IMR-90 (cell line): Measurements from ENCODE around the gene ZNF644. TPM values are rescaled to one million over a fixed set of nuclear protein-coding genes. Genes with fewer than 3 reads are reported as not detected.

Source experiments
- ATAC-seq: fragments of 200-7000 bp; cut with Tn5 transposase; 2 replicates; pipeline ENCODE4 v1.9.1; 2020; ENCODE audit warnings: low read depth, mild to moderate bottlenecking, moderate library complexity
- BruUV-seq: library from RNA; stranded (reverse); fragments of 400-500 nt; replicated peaks from 2 replicates; lab custom pipeline; 2021; lab: Mats Ljungman, UMichigan
- CTCF ChIA-PET: fragments of 300-600 bp; formaldehyde crosslinking; extraction: SDS; loops from one replicate; lab custom pipeline; 2021; ENCODE audit warnings: antibody characterized with exemption; lab: Yijun Ruan, JAX
- POLR2A ChIA-PET: fragments of 300-600 bp; sonication (Branson Sonifier 250); formaldehyde crosslinking; loops from one replicate; lab custom pipeline; 2022; ENCODE audit warnings: antibody characterized with exemption; ENCODE audit not compliant: unreplicated experiment; lab: Charles Lee
- DNase-seq: peaks from one replicate; pipeline ENCODE4 v3.0.0; 2013
- H2AFZ ChIP-seq: replicated peaks from 2 replicates; pipeline ENCODE3; 2013; ENCODE audit warnings: low read length, mild to moderate bottlenecking; ENCODE audit not compliant: poor library complexity
- H2AK5ac ChIP-seq: 2 replicates; pipeline ENCODE4 v1.6.1; 2013; ENCODE audit warnings: low read depth, low read length, inconsistent platforms
- H2AK9ac ChIP-seq: replicated peaks from 2 replicates; pipeline ENCODE3; 2013; ENCODE audit warnings: mild to moderate bottlenecking, low read depth, low read length, moderate library complexity; ENCODE audit not compliant: poor library complexity
- H2BK120ac ChIP-seq: 2 replicates; pipeline ENCODE4 v1.6.1; 2013; ENCODE audit warnings: low read depth, low read length, inconsistent platforms
- H2BK15ac ChIP-seq: 3 replicates; pipeline ENCODE4 v1.6.1; 2013; ENCODE audit warnings: low read depth, low read length, inconsistent platforms
- H2BK20ac ChIP-seq: 2 replicates; pipeline ENCODE4 v1.6.1; 2013; ENCODE audit warnings: low read depth, mild to moderate bottlenecking, inconsistent platforms, low read length, moderate library complexity
- H2BK5ac ChIP-seq: 2 replicates; pipeline ENCODE4 v1.6.1; 2013; ENCODE audit warnings: mild to moderate bottlenecking, low read depth, low read length, inconsistent platforms; ENCODE audit not compliant: poor library complexity, severe bottlenecking
- H3K14ac ChIP-seq: replicated peaks from 2 replicates; pipeline ENCODE4 v1.6.1; 2013; ENCODE audit warnings: low read depth, low read length, inconsistent platforms
- H3K18ac ChIP-seq: 2 replicates; pipeline ENCODE4 v1.6.1; 2013; ENCODE audit warnings: low read depth, low read length, control low read depth
- H3K23ac ChIP-seq: 2 replicates; pipeline ENCODE4 v1.6.1; 2013; ENCODE audit warnings: low read depth, low read length, inconsistent platforms
- H3K27ac ChIP-seq: 2 replicates; pipeline ENCODE4 v1.5.1; 2013; ENCODE audit warnings: mild to moderate bottlenecking, control low read depth, low read length; ENCODE audit not compliant: insufficient read depth
- H3K27me3 ChIP-seq: 2 replicates; pipeline ENCODE4 v1.6.1; 2013; ENCODE audit warnings: low read length; ENCODE audit not compliant: control insufficient read depth, insufficient read depth
- H3K36me3 ChIP-seq: 2 replicates; pipeline ENCODE4 v1.6.1; 2013; ENCODE audit warnings: low read length, mixed read lengths; ENCODE audit not compliant: control insufficient read depth, insufficient read depth
- H3K4ac ChIP-seq: 2 replicates; pipeline ENCODE4 v1.6.1; 2013; ENCODE audit warnings: low read depth, low read length, inconsistent platforms
- H3K4me1 ChIP-seq: 2 replicates; pipeline ENCODE4 v1.6.1; 2013; ENCODE audit warnings: low read length, mixed read lengths; ENCODE audit not compliant: control insufficient read depth, insufficient read depth
- H3K4me2 ChIP-seq: 2 replicates; pipeline ENCODE4 v1.6.1; 2013; ENCODE audit warnings: low read depth, mild to moderate bottlenecking, control low read depth, low read length, moderate library complexity
- H3K4me3 ChIP-seq: 2 replicates; pipeline ENCODE4 v1.5.1; 2013; ENCODE audit warnings: low read depth, mild to moderate bottlenecking, control low read depth, low read length, moderate library complexity; ENCODE audit not compliant: insufficient read depth
- H3K56ac ChIP-seq: 2 replicates; pipeline ENCODE4 v1.6.1; 2013; ENCODE audit warnings: low read length, inconsistent platforms; ENCODE audit not compliant: insufficient read depth; ENCODE audit errors: extremely low read depth
- H3K79me1 ChIP-seq, 2 experiments: 2 replicates each; pipeline ENCODE4 v1.6.1; 2013; ENCODE audit warnings: low read length in 2 of 2, inconsistent platforms in 1 of 2, low read depth in 1 of 2
- H3K9ac ChIP-seq: 2 replicates; pipeline ENCODE4 v1.6.1; 2013; ENCODE audit warnings: low read depth, low read length, control low read depth
- H3K9me1 ChIP-seq: 2 replicates; pipeline ENCODE4 v1.6.1; 2013; ENCODE audit warnings: low read length, inconsistent platforms; ENCODE audit not compliant: insufficient read depth
- H3K9me3 ChIP-seq: 2 replicates; pipeline ENCODE4 v1.6.1; 2013; ENCODE audit warnings: low read length; ENCODE audit not compliant: control insufficient read depth, insufficient read depth
- H4K20me1 ChIP-seq: 2 replicates; pipeline ENCODE4 v1.6.1; 2013; ENCODE audit warnings: low read length, inconsistent platforms; ENCODE audit not compliant: insufficient read depth
- H4K5ac ChIP-seq: 2 replicates; pipeline ENCODE4 v1.6.1; 2013; ENCODE audit warnings: mild to moderate bottlenecking, low read depth, low read length, control low read depth
- H4K8ac ChIP-seq, 2 experiments: 2 replicates each; pipeline ENCODE4 v1.6.1; 2013; ENCODE audit warnings: low read depth in 2 of 2, low read length in 2 of 2, control low read depth in 1 of 2, inconsistent platforms in 1 of 2
- H4K91ac ChIP-seq: 2 replicates; pipeline ENCODE4 v1.6.1; 2013; ENCODE audit warnings: low read depth, low read length, inconsistent platforms; ENCODE audit not compliant: insufficient read depth
- CHD1 ChIP-seq: IDR thresholded peaks from 2 replicates; pipeline ENCODE4 v1.6.1; 2012; ENCODE audit warnings: low read depth, low read length, improper control_type of control experiment
- MAFK ChIP-seq: IDR thresholded peaks from 2 replicates; pipeline ENCODE4 v1.6.1; 2012; ENCODE audit warnings: low read depth, low read length, improper control_type of control experiment
- NFE2L2 ChIP-seq: fragments of 150-350 bp; IDR thresholded peaks from 2 replicates; pipeline ENCODE4 v1.6.1; 2016; ENCODE audit warnings: low read depth, mild to moderate bottlenecking, low read length
- RAD21 ChIP-seq: IDR thresholded peaks from 2 replicates; pipeline ENCODE4 v1.6.1; 2012; ENCODE audit warnings: low read length, improper control_type of control experiment
- USF2 ChIP-seq: fragments of 150-350 bp; IDR thresholded peaks from 2 replicates; pipeline ENCODE4 v1.6.1; 2017; ENCODE audit warnings: mild to moderate bottlenecking, antibody characterized with exemption, low read length, low read depth
- WGBS, 2 experiments: methylation state at CpG; one replicate each; pipeline versions ENCODE4 v1.1.5 to v1.1.7; 2013; ENCODE audit warnings: missing lambda C conversion rate in 2 of 2; ENCODE audit not compliant: insufficient read length in 1 of 2; ENCODE audit errors: extremely low coverage in 2 of 2; 5-methylcytosine and 5-hydroxymethylcytosine counted together
- dilution Hi-C: fragments of 300-500 bp; cut with HindIII; formaldehyde crosslinking; loops from one replicate; pipeline ENCODE4 v1.14.3; 2018; ENCODE audit warnings: low sequenced_read_pairs; ENCODE audit not compliant: unreplicated experiment
- in situ Hi-C: fragments of 300-500 bp; cut with MboI; formaldehyde crosslinking; loops from 3 replicates; pipeline ENCODE4 v1.14.3; 2019; ENCODE audit warnings: low sequenced_read_pairs, inconsistent platforms, mixed read lengths
- intact Hi-C: fragments of 100-400 bp; cut with micrococcal nuclease; formaldehyde crosslinking; loops from 2 replicates; pipeline ENCODE4 v1.10.0; 2022
- polyA plus RNA-seq, 3 experiments: library from polyadenylated mRNA; depleted of rRNA; stranded (reverse); fragments of >200 nt; gene quantifications; 2 replicates each; pipeline ENCODE4 v1.2.3, GENCODE V29; 2012; ENCODE audit warnings: low replicate concordance in 1 of 3
- total RNA-seq: library from RNA; depleted of rRNA; stranded (reverse); fragments of >200 nt; gene quantifications from 2 replicates; pipeline ENCODE4 v1.2.3, GENCODE V29; 2012

The ZNF644 gene
- total and polyA plus RNA-seq, 2 of the 4 experiments (the other 2 are of a cell fraction), result 9.0 to 45.3 TPM

- Histone ChIP-seq H3K4me1 (peaks cover 1% of the 10 kb centered on the region; the same call in 1 of the 2 replicates), H2BK5ac (no peak overlapping the region), H3K27me3 (no peaks in the 10 kb centered on the region), H2BK20ac (no peak overlapping the region), H3K4me3 (no peak overlapping the region), H3K27ac (no peak overlapping the region), H2AFZ (no peak overlapping the region), H3K9me1 (peaks cover 7% of the 10 kb centered on the region; the same call in 1 of the 2 replicates), H3K23ac (no peak overlapping the region), H3K9me3 (peaks cover 9% of the 10 kb centered on the region), H4K91ac (no peak overlapping the region), H3K14ac (no peak overlapping the region), H3K4ac (no peak overlapping the region), H3K4me2 (no peak overlapping the region), H3K56ac (no peak overlapping the region), H2BK15ac (no peak overlapping the region), H3K9ac (no peak overlapping the region), H2BK120ac (no peak overlapping the region), H4K5ac (no peak overlapping the region), H3K79me1 (peaks cover 7 to 38% of the 10 kb centered on the region in 2 experiments), H2AK5ac (no peak overlapping the region), H4K8ac (no peak overlapping the region), H3K18ac (no peak overlapping the region), H3K36me3 (peaks cover 4% of the 10 kb centered on the region), H4K20me1 (peaks cover 37% of the 10 kb centered on the region), H2AK9ac (no peak overlapping the region)
- ATAC-seq (no peak), DNase-seq (no peak)
- dilution Hi-C loops, result no loop called here
- WGBS, 2 experiments, result 100% methylated on average over 1 of the region's 2 CpGs; no CpG with 5 or more reads in 1 of the 2 experiments
- intact Hi-C loops, result no loop called here
- POLR2A ChIA-PET, result interaction anchor here (0.8 kb wide), 1 partner anchor 10 kb away, joined by 3 read pairs; no protein-coding TSS in a partner anchor
- CTCF ChIA-PET, result no interaction called here
- BruUV-seq, result no TSS peak
- no peak for TF ChIP-seq NFE2L2
- no peak for TF ChIP-seq USF2
- TF ChIP-seq RAD21, result no peak
- TF ChIP-seq MAFK, result peak; percentile 87
- TF ChIP-seq CHD1, result no peak
- in situ Hi-C loops, result no loop called here
Measured at GRCh38 chr1:90996742-90997413, 25.0 kb downstream of the ZNF644 start.
